ENCODE data around the gene SLC35F6.
"Not testable (repeated sequence)": the region's sequence is repeated elsewhere in the genome, so short reads cannot be mapped to it uniquely, and the experiment has no call there.

The SLC35F6 gene

DNA sequence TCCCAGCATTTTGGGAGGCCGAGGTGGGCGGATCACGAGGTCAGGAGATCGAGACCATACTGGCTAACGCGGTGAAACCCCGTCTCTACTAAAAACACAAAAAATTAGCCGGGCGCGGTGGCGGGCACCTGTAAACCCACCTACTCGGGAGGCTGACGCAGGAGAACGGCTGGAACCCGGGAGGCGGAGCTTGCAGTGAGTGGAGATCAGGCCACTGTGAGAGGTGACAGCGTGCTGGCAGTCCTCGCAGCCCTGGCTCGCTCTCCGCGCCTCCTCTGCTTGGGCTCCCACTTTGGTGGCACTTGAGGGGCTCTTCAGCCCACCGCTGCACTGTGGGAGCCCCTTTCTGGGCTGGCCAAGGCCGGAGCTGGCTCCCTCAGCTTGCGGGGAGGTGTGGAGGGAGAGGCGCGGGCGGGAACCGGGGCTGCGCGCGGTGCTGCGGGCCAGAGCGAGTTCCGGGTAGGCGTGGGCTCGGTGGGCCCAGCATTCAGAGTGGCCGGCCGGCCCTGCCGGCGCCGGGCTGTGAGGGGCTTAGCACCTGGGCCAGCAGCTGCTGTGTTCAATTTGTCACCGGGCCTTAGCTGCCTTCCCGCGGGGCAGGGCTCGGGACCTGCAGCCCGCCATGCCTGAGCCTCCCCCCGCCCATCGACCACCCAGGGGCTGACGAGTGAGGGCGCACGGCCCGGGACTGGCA, 50.1 kb downstream of the SLC35F6 start:
- not testable (repeated sequence) for DNase-seq (ENCODE audit: extremely low read depth in 1 of 2, low read depth in 1 of 2)

DNA sequence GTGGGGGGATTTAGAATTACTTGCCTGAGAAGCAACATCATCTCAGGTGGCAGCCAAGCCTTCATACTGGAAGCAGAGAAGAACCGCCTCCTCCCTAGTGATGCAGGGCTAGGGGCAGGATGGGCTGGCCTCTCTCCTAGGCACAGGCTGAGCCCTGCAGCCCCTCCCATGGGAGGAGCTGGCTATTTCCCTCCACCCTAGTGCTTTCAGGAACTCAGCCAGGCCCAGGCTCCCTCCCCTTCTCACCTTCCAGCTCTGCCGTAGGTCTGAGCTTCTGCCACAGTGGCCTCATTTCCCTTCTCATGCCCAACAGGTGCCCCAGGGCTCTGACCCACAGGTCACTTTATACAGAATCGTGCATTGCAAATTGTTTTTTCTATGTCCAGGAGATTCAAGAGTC, 52.8 kb downstream of the SLC35F6 start:
- no peak for DNase-seq (ENCODE audit: extremely low read depth in 1 of 2, low read depth in 1 of 2)

DNA sequence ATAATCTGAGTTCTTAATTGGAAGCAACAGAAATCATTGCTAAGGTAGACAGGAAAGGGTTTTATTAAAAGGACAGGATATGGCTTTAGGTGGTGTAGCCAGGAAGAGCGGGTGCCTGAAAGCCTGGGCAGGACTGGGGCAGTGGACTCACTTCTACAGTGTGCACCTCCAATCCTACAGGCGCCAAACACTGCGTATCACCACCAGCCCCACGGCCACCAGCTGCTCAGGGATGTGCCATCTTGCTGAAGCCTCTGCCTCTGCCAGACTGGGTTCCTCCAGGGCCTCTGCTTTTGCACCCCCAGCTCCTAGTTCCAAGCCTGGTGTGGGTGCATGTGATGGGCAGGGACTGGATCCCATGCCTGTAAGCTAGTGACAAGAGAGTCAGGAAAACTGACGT, 54.2 kb downstream of the SLC35F6 start:
- DNase-seq (ENCODE audit: extremely low read depth in 1 of 2, low read depth in 1 of 2), result no peak

DNA sequence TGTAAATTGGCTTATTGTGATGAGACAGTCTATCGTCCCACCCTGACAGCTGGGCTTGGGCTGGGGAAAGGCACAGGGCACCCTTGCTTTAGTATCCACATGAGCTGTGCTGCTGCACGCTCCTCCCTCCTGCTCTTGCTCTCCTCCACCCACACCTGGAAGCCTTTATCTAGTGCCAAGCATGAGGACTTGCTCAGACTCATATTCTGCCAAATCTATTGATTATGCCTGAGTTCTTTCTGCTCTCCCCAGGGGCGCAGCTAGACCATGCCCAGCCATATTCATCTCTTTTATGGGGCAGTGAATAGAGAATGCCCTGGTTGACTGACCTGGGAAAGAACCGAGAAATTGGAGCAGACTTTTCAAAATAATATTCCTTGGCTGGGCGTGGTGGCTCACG, 54.9 kb downstream of the SLC35F6 start:
- no peak for DNase-seq (ENCODE audit: extremely low read depth in 1 of 2, low read depth in 1 of 2)

DNA sequence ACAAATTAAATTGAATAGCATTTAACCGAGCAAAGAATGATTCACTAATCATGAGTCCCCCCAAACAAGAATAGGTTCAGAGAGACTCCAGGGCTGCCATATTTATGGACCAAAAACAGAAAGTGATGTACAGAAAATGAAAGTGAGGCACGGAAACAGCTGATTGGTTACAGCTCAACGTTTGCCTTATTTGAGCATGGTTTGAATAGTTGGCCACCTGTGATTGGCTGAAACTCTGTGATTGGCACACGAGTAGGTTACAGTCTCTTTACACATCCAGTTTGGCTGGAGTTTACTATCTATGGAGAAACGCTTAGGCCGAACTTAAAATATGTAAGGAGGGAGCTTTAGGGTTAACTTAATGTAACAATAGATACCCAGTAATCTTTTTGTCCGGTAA, 56.8 kb downstream of the SLC35F6 start:
- no peak for DNase-seq (ENCODE audit: extremely low read depth in 1 of 2, low read depth in 1 of 2)

DNA sequence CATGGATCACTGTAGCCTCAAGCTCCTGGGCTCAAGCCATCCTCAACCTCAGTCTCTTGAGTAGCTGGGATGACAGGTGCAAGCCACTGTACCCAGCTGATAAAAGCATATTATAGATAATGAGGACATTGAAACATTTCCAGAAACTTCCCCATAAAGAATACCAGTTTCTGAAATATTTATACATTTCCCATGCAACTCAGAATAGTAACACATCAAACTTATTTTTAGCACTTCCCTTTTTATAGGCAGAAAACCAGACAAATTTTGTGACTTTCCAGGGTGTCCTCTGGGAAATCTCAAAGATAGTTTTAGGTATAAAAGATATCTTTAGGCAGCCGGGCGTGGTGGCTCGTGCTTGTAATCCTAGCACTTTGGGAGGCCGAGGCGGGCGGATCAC, 58.8 kb downstream of the SLC35F6 start:
- no peak for DNase-seq (ENCODE audit: extremely low read depth in 1 of 2, low read depth in 1 of 2)
